HG03378 (cell line): ENCODE results near the gene CCNK.

Experiments
- ATAC-seq: cut with Tn5 transposase; IDR thresholded peaks from one replicate; pipeline ENCODE4 v1.9.1; 2021; ENCODE audit warnings: mild to moderate bottlenecking, moderate library complexity; ENCODE audit not compliant: unreplicated experiment

CCNK gene

GRCh38 chr14:99518441-99519346, 37.5 kb downstream of the CCNK start:
- ATAC-seq: peak; percentile 61

- no peak for ATAC-seq
Observed at GRCh38 chr14:99519347-99519881, 38.2 kb downstream of the CCNK start.

- ATAC-seq: no peak
Observed at GRCh38 chr14:99519931-99520421, 38.8 kb downstream of the CCNK start.

GRCh38 chr14:99520571-99521081, 39.4 kb downstream of the CCNK start:
- ATAC-seq: no peak

GRCh38 chr14:99521176-99522024, 40.2 kb downstream of the CCNK start:
- ATAC-seq: no peak

GRCh38 chr14:99522025-99522401, 40.8 kb downstream of the CCNK start:
- no peak for ATAC-seq

GRCh38 chr14:99522457-99522891, 41.3 kb downstream of the CCNK start:
- no peak for ATAC-seq

GRCh38 chr14:99522934-99523703, 41.9 kb downstream of the CCNK start:
- ATAC-seq: no peak

GRCh38 chr14:99523704-99524055, 42.5 kb downstream of the CCNK start:
- no peak for ATAC-seq

GRCh38 chr14:99524091-99524661, 43.0 kb downstream of the CCNK start:
- no peak for ATAC-seq

GRCh38 chr14:99524804-99525698, 43.8 kb downstream of the CCNK start:
- no peak for ATAC-seq

- ATAC-seq: no peak
Observed at GRCh38 chr14:99525699-99526080, 44.5 kb downstream of the CCNK start.

GRCh38 chr14:99527026-99527425, 45.8 kb downstream of the CCNK start:
- no peak for ATAC-seq

- ATAC-seq: no peak
Observed at GRCh38 chr14:99527427-99528076, 46.3 kb downstream of the CCNK start.

GRCh38 chr14:99529899-99530298, 48.7 kb downstream of the CCNK start:
- no peak for ATAC-seq

GRCh38 chr14:99530407-99531155, 49.4 kb downstream of the CCNK start:
- no peak for ATAC-seq

GRCh38 chr14:99531251-99532096, 50.3 kb downstream of the CCNK start:
- no peak for ATAC-seq
